ENCODE data around the gene FGFR3. TPM values are rescaled to one million over a fixed set of nuclear protein-coding genes. Genes with fewer than 3 reads are reported as not detected.
A peak's percentile ranks its signal among the peaks of the same experiment; 100 is the strongest.

Gene FGFR3
- total and polyA plus RNA-seq, 11 donors = 1.1 to 4.6 (median 2.3) TPM

- DNase-seq (no peak), ATAC-seq (no peak)
- Histone ChIP-seq H3K27me3 (peaks cover 0 to 5% (median 0%) of the 10 kb centered on the region in 9 donors), H3K27ac (peak overlapping the region in 2 of 12 donors; percentile 27 to 46), H3K9me3 (no peaks in the 10 kb centered on the region), H3K4me1 (peaks cover 0 to 19% (median 9%) of the 10 kb centered on the region in 12 donors), H3K36me3 (no peaks in the 10 kb centered on the region), H3K4me3 (no peak overlapping the region)
- intact Hi-C loops (cut with DNase I) = no loop called here
- WGBS, 4 donors = 49 to 63% (median 58%) methylated on average over 21 to 25 of the region's 25 CpGs
- TF ChIP-seq CTCF (IDR thresholded peaks at IDR 0.05) (no peak), POLR2A (IDR thresholded peaks at IDR 0.05) (no peak)
These were observed 5.5 kb upstream of the FGFR3 start for GRCh38 chr4:1787411-1788077.

GRCh38 chr4:1788254-1788973 lies 4.7 kb upstream of the FGFR3 start:
- DNase-seq (no peak), ATAC-seq (no peak)
- Histone ChIP-seq H3K27ac (no peak overlapping the region), H3K4me1 (peaks cover 0 to 22% (median 9%) of the 10 kb centered on the region in 12 donors), H3K36me3 (no peaks in the 10 kb centered on the region), H3K4me3 (no peak overlapping the region), H3K9me3 (no peaks in the 10 kb centered on the region), H3K27me3 (peaks cover 0 to 8% (median 0%) of the 10 kb centered on the region in 9 donors)
- intact Hi-C loops (cut with DNase I) = no loop called here
- no peak for TF ChIP-seq POLR2A (IDR thresholded peaks at IDR 0.05)
- no peak for TF ChIP-seq CTCF (IDR thresholded peaks at IDR 0.05)
- WGBS, 4 donors = 63 to 79% (median 73%) methylated on average over 12 to 13 of the region's 13 CpGs

GRCh38 chr4:1789552-1789951 lies 3.5 kb upstream of the FGFR3 start:
- Histone ChIP-seq H3K27me3 (peaks cover 0 to 16% (median 8%) of the 10 kb centered on the region in 9 donors), H3K9me3 (no peaks in the 10 kb centered on the region), H3K27ac (no peak overlapping the region), H3K36me3 (no peaks in the 10 kb centered on the region), H3K4me3 (no peak overlapping the region), H3K4me1 (peaks cover 0 to 32% (median 16%) of the 10 kb centered on the region in 12 donors)
- intact Hi-C loops (cut with DNase I) = no loop called here
- DNase-seq (no peak), ATAC-seq (no peak)
- TF ChIP-seq CTCF (IDR thresholded peaks at IDR 0.05) (no peak), POLR2A (IDR thresholded peaks at IDR 0.05) (no peak)
- WGBS, 4 donors = 91 to 95% (median 92%) methylated on average over 16 to 21 of the region's 21 CpGs; no CpG with 5 or more reads in 1 of the 4 donors

GRCh38 chr4:1790005-1790404 lies 3.1 kb upstream of the FGFR3 start:
- Histone ChIP-seq H3K27me3 (peaks cover 2 to 21% (median 12%) of the 10 kb centered on the region in 9 donors), H3K36me3 (no peaks in the 10 kb centered on the region), H3K4me1 (peaks cover 0 to 32% (median 13%) of the 10 kb centered on the region in 12 donors), H3K27ac (no peak overlapping the region), H3K9me3 (no peaks in the 10 kb centered on the region), H3K4me3 (no peak overlapping the region)
- TF ChIP-seq CTCF (IDR thresholded peaks at IDR 0.05) (no peak), POLR2A (IDR thresholded peaks at IDR 0.05) (no peak)
- ATAC-seq (no peak), DNase-seq (no peak)
- intact Hi-C loops (cut with DNase I) = loop anchor here in 2 of 10 donors (5.0 to 10.0 kb wide), 2 partner anchors 33 to 65 kb away; partner anchors contain the start of gene LETM1 (in 1 of the 2)
- 89 to 100% (median 91%) methylated on average over 3 to 10 of the region's 10 CpGs for WGBS, 4 donors

Measured in heart left ventricle (tissue), 16 donors.